Neural progenitor cell (in vitro differentiated cells): ENCODE results near the gene NDUFA3. TPM values are rescaled to one million over a fixed set of nuclear protein-coding genes. Genes with fewer than 3 reads are reported as not detected.

Source experiments
- DNase-seq: peaks from one replicate; pipeline ENCODE4 v3.0.0-alpha.2; 2016; ENCODE audit warnings: low spot score
- H2AFZ ChIP-seq: fragments of 200-600 bp; sonication (generic); replicated peaks from 2 replicates; pipeline ENCODE4 v1.6.1; 2016; ENCODE audit warnings: antibody characterized with exemption
- H3F3A ChIP-seq: fragments of 200-600 bp; sonication (generic); 2 replicates; pipeline ENCODE4 v1.6.1; 2016; ENCODE audit warnings: antibody characterized with exemption, low read depth
- H3K27ac ChIP-seq: fragments of 200-600 bp; sonication (generic); 2 replicates; pipeline ENCODE4 v1.5.1; 2016; ENCODE audit warnings: mild to moderate bottlenecking
- H3K27me3 ChIP-seq: fragments of 200-600 bp; sonication (generic); 2 replicates; pipeline ENCODE4 v1.6.1; 2016; ENCODE audit warnings: mild to moderate bottlenecking, moderate library complexity
- H3K36me3 ChIP-seq: fragments of 200-600 bp; sonication (generic); 2 replicates; pipeline ENCODE4 v1.5.1; 2016
- H3K4me1 ChIP-seq: fragments of 200-600 bp; sonication (generic); 2 replicates; pipeline ENCODE4 v1.6.1; 2016; ENCODE audit warnings: mixed run types
- H3K4me2 ChIP-seq: fragments of 200-600 bp; sonication (generic); 2 replicates; pipeline ENCODE4 v1.6.1; 2016
- H3K4me3 ChIP-seq: fragments of 200-600 bp; sonication (generic); 2 replicates; pipeline ENCODE4 v1.5.1; 2016
- H3K79me2 ChIP-seq: fragments of 200-600 bp; sonication (generic); 2 replicates; pipeline ENCODE4 v1.6.1; 2016; ENCODE audit warnings: low read depth
- H3K9ac ChIP-seq: fragments of 200-600 bp; sonication (generic); 2 replicates; pipeline ENCODE4 v1.6.1; 2016
- H3K9me3 ChIP-seq: fragments of 200-600 bp; sonication (generic); 2 replicates; pipeline ENCODE4 v1.5.1; 2016; ENCODE audit warnings: low read depth
- H4K20me1 ChIP-seq: fragments of 200-600 bp; sonication (generic); 2 replicates; pipeline ENCODE4 v1.6.1; 2016; ENCODE audit warnings: low read depth
- H3K27ac Mint-ChIP-seq: 3 replicates; pipeline ENCODE4 v1.8.0; 2021; ENCODE audit warnings: mixed read lengths
- H3K27me3 Mint-ChIP-seq: 2 replicates; pipeline ENCODE4 v1.8.0; 2022; ENCODE audit warnings: low read depth, mild to moderate bottlenecking, inconsistent platforms, moderate library complexity, mixed read lengths; ENCODE audit not compliant: insufficient read depth
- H3K36me3 Mint-ChIP-seq: 3 replicates; pipeline ENCODE4 v1.8.0; 2021; ENCODE audit warnings: mixed read lengths
- H3K4me1 Mint-ChIP-seq: 3 replicates; pipeline ENCODE4 v1.8.0; 2021; ENCODE audit warnings: mixed read lengths
- H3K4me3 Mint-ChIP-seq: 3 replicates; pipeline ENCODE4 v1.8.0; 2021; ENCODE audit warnings: mild to moderate bottlenecking, moderate library complexity, mixed read lengths
- H3K9me3 Mint-ChIP-seq: 3 replicates; pipeline ENCODE4 v1.8.0; 2020; ENCODE audit warnings: mixed read lengths
- EZH2 ChIP-seq: fragments of 200-600 bp; sonication (generic); IDR thresholded peaks from 2 replicates; pipeline ENCODE4 v1.6.1; 2017; ENCODE audit warnings: antibody characterized with exemption, mild to moderate bottlenecking, moderate library complexity
- EZH2phosphoT487 ChIP-seq: fragments of 200-600 bp; sonication (generic); IDR thresholded peaks from 2 replicates; pipeline ENCODE4 v1.6.1; 2017; ENCODE audit warnings: antibody characterized with exemption
- total RNA-seq: library from RNA; depleted of rRNA; stranded (reverse); fragments of >200 nt; gene quantifications from 2 replicates; pipeline ENCODE4 v1.2.3, GENCODE V29; 2015; ENCODE audit warnings: low replicate concordance
- TF ChIP-seq, protein P1 (sequence below): fragments of 200-600 bp; sonication (generic); IDR thresholded peaks from 2 replicates; pipeline ENCODE4 v1.5.1; 2017; ENCODE audit warnings: antibody characterized with exemption, mild to moderate bottlenecking

Gene NDUFA3
- total RNA-seq, 1 donor from 2014 or later = 75.9 TPM

DNA sequence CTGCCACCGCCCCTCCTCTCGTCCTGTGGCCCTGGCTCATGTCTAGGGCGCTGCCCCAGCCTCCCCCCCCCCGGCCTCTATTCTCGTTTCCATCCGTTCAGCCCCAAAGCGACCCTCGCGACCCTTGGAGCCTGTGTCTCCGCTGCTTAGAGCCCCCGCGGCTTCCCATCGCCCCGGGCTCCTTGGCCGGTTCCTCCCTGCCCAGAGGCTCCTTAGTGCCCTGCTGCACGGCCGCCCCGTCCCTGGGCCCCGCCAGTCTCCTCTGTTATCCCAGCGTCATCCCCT lies 25.7 kb downstream of the NDUFA3 start:
- H3K9me3 ChIP-seq = no peaks in the 10 kb centered on the region
- H3K4me2 ChIP-seq = no peak overlapping the region
- no peak for TF ChIP-seq EZH2phosphoT487
- TF ChIP-seq, protein P1, sequence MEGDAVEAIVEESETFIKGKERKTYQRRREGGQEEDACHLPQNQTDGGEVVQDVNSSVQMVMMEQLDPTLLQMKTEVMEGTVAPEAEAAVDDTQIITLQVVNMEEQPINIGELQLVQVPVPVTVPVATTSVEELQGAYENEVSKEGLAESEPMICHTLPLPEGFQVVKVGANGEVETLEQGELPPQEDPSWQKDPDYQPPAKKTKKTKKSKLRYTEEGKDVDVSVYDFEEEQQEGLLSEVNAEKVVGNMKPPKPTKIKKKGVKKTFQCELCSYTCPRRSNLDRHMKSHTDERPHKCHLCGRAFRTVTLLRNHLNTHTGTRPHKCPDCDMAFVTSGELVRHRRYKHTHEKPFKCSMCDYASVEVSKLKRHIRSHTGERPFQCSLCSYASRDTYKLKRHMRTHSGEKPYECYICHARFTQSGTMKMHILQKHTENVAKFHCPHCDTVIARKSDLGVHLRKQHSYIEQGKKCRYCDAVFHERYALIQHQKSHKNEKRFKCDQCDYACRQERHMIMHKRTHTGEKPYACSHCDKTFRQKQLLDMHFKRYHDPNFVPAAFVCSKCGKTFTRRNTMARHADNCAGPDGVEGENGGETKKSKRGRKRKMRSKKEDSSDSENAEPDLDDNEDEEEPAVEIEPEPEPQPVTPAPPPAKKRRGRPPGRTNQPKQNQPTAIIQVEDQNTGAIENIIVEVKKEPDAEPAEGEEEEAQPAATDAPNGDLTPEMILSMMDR = no peak
- no peak for TF ChIP-seq EZH2
- no peaks in the 10 kb centered on the region for H3K36me3 ChIP-seq
- no peaks in the 10 kb centered on the region for H3K4me1 ChIP-seq
- H2AFZ ChIP-seq = no peak overlapping the region
- Mint-ChIP-seq H3K4me1 (no peaks in the 10 kb centered on the region), H3K36me3 (peaks cover 16% of the 10 kb centered on the region), H3K9me3 (no peaks in the 10 kb centered on the region), H3K27me3 (peaks cover 2% of the 10 kb centered on the region), H3K27ac (no peak overlapping the region), H3K4me3 (no peak overlapping the region)
- H3K27me3 ChIP-seq = no peaks in the 10 kb centered on the region
- H3K9ac ChIP-seq = no peak overlapping the region
- H4K20me1 ChIP-seq = no peaks in the 10 kb centered on the region
- no peaks in the 10 kb centered on the region for H3K79me2 ChIP-seq
- no peak overlapping the region for H3K4me3 ChIP-seq
- no peak overlapping the region for H3K27ac ChIP-seq
- no peak for DNase-seq
- no peaks in the 10 kb centered on the region for H3F3A ChIP-seq

DNA sequence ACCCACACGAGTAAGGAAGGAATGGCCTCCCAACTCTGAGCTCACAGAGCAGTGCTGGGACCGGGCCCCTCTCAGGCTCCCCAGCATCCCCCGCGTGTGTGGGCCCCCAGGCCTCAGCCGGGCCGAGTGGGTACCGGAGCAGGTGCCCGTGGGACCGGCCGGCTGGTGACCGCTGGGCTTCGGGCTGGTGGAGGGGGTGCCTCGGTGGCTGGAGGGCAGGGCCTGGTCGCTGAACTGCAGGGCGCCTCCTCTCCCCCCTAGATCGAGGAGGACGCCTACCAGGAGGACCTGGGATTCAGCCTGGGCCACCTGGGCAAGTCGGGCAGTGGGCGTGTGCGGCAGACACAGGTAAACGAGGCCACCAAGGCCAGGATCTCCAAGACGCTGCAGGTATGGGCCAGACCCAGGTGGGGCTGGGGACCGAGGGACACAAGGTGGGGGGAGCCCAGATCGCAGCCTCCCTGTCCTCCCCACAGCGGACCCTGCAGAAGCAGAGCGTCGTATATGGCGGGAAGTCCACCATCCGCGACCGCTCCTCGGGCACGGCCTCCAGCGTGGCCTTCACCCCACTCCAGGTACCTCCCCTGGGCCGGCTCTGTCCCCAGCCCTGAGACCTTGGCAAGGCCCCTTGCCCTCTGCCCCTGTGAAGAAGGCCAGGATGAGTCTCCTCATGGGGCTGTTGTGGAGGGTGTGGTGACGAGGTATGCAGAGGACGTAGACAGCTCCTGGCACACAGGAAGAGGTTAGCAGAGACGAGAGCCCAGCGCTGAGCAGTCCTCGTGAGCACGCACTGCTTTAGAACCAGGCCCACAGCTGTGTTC lies 26.4 kb downstream of the NDUFA3 start:
- Histone ChIP-seq H3K27me3 (no peaks in the 10 kb centered on the region), H3K27ac (no peak overlapping the region), H3K4me3 (no peak overlapping the region), H4K20me1 (no peaks in the 10 kb centered on the region), H3K9me3 (no peaks in the 10 kb centered on the region), H3K4me1 (no peaks in the 10 kb centered on the region), H3K36me3 (no peaks in the 10 kb centered on the region), H3F3A (no peaks in the 10 kb centered on the region), H2AFZ (no peak overlapping the region), H3K9ac (no peak overlapping the region), H3K79me2 (no peaks in the 10 kb centered on the region), H3K4me2 (no peak overlapping the region)
- Mint-ChIP-seq H3K36me3 (peaks cover 15% of the 10 kb centered on the region), H3K27me3 (peaks cover 2% of the 10 kb centered on the region), H3K27ac (no peak overlapping the region), H3K4me1 (no peaks in the 10 kb centered on the region), H3K9me3 (no peaks in the 10 kb centered on the region), H3K4me3 (no peak overlapping the region)
- TF ChIP-seq, protein P1 = no peak
- TF ChIP-seq EZH2phosphoT487 = no peak
- TF ChIP-seq EZH2 = no peak
- no peak for DNase-seq

DNA sequence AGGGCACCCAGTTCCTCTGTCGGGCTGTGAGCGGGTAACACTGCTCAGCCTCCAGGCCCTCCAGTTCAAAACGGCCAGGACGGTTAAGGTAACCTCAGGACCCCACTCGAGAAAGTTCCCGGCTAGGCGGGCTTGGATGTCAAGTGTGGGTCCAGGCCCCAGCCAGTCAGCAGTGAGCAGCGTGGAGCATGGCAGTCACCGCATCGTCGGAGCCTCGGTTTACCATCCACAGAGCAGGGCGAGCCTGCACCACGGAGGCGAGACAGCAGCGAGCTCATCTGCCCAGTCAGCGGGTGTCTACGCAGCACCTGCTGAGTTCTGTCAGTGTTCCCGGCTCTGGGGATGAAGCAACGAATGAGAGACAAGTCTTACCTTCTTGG lies 27.0 kb downstream of the NDUFA3 start:
- Histone ChIP-seq H3K4me3 (no peak overlapping the region), H3K4me1 (no peaks in the 10 kb centered on the region), H2AFZ (no peak overlapping the region), H3K27ac (no peak overlapping the region), H3F3A (peaks cover 4% of the 10 kb centered on the region), H3K27me3 (no peaks in the 10 kb centered on the region), H3K9me3 (no peaks in the 10 kb centered on the region), H3K9ac (no peak overlapping the region), H3K4me2 (no peak overlapping the region), H3K79me2 (no peaks in the 10 kb centered on the region), H4K20me1 (no peaks in the 10 kb centered on the region), H3K36me3 (no peaks in the 10 kb centered on the region)
- H3K27ac Mint-ChIP-seq = no peak overlapping the region
- TF ChIP-seq, protein P1 = no peak
- TF ChIP-seq EZH2 (no peak), EZH2phosphoT487 (no peak)
- H3K27me3 Mint-ChIP-seq = peaks cover 2% of the 10 kb centered on the region
- peaks cover 4% of the 10 kb centered on the region for H3K4me1 Mint-ChIP-seq
- peaks cover 15% of the 10 kb centered on the region for H3K36me3 Mint-ChIP-seq
- H3K4me3 Mint-ChIP-seq = no peak overlapping the region
- H3K9me3 Mint-ChIP-seq = no peaks in the 10 kb centered on the region
- DNase-seq = no peak
